Suprapubic skin (tissue), 4 donors: ENCODE data around the gene PLCB1.

ENCODE experiments used
- CTCF ChIP-seq, 2 donors: fragments of 200-600 bp in 1 of 2; fragments of 450-650 bp in 1 of 2; sonication (generic) in 1 of 2; IDR thresholded peaks; one replicate each; pipeline ENCODE4 v1.5.1; 2016 to 2019; ENCODE audit warnings: antibody characterized with exemption in 2 of 2, mild to moderate bottlenecking in 1 of 2, moderate library complexity in 1 of 2
- EP300 ChIP-seq: sonication (generic); formaldehyde crosslinking; IDR thresholded peaks from one replicate; pipeline ENCODE4 v1.6.1; 2017; ENCODE audit warnings: antibody characterized with exemption
- POLR2A ChIP-seq, 2 donors: fragments of 450-650 bp; IDR thresholded peaks; one replicate each; pipeline ENCODE4 v1.6.1; 2017; ENCODE audit warnings: antibody characterized with exemption in 2 of 2, mild to moderate bottlenecking in 2 of 2, moderate library complexity in 2 of 2
- POLR2AphosphoS5 ChIP-seq, 3 donors: sonication (generic); formaldehyde crosslinking; IDR thresholded peaks; one replicate each; pipeline ENCODE4 v1.6.1; 2017; ENCODE audit warnings: antibody characterized with exemption in 3 of 3

GRCh38 chr20:8578161-8578865 is 446.2 kb downstream of the PLCB1 start:
- TF ChIP-seq POLR2AphosphoS5 (IDR thresholded peaks at IDR 0.05) (no peak), CTCF (IDR thresholded peaks at IDR 0.05) (no peak), POLR2A (IDR thresholded peaks at IDR 0.05) (no peak), EP300 (no peak)
